GM21367 (cell line): ENCODE measurements around the gene ENSA.
A peak's percentile ranks its signal among the peaks of the same experiment; 100 is the strongest.
"Not testable (repeated sequence)": the region's sequence is repeated elsewhere in the genome, so short reads cannot be mapped to it uniquely, and the experiment has no call there.

Experiments
- ATAC-seq: cut with Tn5 transposase; IDR thresholded peaks from one replicate; pipeline ENCODE4 v1.9.1; 2021; ENCODE audit not compliant: unreplicated experiment

The ENSA gene

DNA sequence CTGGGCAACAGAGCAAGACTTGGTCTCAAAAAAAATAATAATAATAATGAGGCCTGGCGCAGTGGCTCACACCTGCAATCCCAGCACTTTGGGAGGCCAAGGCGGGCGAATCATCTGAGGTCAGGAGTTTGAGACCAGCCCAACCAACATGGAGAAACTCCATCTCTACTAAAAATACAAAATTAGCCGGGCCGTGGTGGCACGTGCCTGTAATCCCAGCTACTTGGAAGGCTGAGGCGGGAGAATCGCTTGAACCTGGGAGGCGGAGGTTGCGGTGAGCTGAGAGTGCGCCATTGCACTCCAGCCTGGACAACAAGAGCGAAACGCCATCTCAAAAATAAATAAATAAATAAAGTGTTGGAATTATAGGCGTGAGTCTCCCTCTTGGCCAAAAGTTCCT lies 47.5 kb downstream of the ENSA start:
- ATAC-seq = not testable (repeated sequence)

DNA sequence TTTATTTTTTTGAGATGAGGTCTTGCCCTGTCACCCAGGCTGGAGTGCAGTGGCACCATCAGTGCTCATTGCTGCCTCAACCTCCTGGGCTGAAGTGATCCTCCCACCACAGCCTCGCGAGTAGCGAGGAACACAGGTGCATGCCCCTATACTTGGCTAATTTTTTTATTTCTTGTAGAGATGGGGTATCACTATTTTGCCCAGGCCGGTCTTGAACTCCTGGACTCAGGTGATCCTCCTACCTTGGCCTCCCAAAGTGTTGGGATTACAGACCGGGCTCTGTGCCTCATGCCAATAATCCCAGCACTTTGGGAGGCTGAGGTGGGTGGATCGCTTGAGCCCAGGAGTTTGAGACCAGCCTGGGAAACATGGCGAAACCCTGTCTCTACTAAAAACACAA lies 48.0 kb downstream of the ENSA start:
- ATAC-seq = not testable (repeated sequence)

DNA sequence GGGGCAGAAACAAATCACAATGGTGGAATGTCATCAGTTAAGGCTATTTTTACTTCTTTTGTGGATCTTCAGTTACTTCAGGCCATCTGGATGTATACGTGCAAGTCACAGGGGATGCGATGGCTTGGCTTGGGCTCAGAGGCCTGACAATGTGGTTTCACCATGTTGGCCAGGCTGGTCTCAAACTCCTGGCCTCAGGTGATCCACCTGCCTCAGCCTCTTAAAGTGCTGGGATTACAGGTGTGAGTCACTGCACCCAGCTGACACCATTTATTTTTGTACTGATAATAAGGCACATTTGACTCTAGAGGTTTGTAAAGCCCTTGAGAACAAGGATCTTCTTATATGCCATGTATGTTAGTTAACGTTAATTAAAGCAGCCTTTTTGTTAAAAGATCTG lies 48.4 kb downstream of the ENSA start:
- not testable (repeated sequence) for ATAC-seq

DNA sequence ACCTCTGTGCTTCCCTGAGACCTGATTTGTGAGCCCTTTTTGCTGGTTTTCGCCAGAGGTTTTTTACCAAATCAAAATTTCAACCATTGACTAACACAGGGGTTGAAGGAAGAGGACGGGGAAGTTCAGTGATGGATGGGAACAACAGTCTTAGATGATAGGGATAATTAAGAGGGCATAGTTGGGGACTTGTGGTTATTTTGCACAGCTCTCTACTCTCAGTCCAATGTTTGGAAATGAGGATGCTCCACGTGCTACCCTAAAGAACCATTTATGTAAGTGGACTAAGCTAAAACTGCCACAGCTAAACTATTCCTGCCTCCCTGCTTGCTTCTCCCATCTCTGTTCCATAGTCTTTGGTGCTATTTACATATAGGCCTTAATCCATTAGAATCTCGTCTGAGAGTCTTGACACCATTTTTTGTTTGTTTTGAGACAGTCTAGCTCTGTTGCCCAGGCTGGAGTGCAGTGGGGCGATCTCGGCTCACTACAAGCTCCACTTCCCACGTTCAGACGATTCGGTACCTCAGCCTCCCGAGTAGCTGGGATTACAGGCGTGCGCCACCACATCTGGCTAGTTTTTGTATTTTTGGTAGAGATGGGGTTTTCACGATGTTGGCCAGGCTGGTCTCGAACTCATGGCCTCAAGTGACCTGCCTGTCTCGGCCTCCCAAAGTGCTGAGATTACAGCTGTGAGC lies 49.3 kb downstream of the ENSA start:
- no peak for ATAC-seq

DNA sequence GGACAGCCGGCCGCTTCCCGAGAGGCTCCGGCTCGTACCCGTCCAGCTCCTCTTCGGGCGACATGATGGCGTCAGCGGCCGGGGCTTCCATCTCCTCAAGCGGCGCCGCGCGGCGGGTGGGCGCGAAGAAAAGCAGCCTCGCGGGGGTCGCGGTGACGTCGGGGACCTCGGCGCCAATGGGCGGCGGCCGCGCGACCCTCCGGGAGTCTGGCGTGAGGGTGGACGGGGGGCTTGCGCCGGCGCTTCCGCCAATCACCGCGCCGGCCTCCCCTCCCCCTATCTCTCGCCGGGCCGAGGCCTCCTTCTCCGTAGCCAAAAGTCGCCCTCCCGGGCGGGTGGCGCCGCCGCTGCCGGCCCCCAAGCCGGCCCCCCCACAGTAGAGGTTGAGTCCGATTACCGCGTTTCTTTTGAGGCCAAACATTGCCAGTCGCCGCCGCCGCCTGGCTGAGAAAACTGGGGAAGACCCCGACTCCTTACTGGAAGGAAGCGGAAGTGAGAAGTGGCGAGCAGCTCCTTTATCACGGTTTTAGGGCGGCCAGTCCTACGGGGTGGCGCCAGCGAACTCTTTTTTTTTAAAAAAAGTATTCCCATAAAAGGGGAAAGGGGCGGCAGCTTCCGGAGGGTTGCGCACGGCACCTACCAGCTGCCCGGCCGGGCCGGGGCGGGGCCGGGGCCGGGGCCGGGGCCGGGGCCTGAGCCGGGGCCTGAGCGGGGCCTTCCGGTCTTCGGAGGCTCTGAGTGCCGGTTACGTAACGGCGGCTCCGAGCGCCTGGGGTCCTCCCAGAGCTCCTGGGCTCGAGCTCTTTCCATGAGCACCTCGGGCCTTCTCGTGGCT lies 50.1 kb downstream of the ENSA start, which contains the start of gene MCL1:
Gene MCL1 (minus strand): TSS at position 501 of the 835 bp plus-strand sequence. CDS start 80 bp downstream, at position 421.
- ATAC-seq = peak; percentile 86

DNA sequence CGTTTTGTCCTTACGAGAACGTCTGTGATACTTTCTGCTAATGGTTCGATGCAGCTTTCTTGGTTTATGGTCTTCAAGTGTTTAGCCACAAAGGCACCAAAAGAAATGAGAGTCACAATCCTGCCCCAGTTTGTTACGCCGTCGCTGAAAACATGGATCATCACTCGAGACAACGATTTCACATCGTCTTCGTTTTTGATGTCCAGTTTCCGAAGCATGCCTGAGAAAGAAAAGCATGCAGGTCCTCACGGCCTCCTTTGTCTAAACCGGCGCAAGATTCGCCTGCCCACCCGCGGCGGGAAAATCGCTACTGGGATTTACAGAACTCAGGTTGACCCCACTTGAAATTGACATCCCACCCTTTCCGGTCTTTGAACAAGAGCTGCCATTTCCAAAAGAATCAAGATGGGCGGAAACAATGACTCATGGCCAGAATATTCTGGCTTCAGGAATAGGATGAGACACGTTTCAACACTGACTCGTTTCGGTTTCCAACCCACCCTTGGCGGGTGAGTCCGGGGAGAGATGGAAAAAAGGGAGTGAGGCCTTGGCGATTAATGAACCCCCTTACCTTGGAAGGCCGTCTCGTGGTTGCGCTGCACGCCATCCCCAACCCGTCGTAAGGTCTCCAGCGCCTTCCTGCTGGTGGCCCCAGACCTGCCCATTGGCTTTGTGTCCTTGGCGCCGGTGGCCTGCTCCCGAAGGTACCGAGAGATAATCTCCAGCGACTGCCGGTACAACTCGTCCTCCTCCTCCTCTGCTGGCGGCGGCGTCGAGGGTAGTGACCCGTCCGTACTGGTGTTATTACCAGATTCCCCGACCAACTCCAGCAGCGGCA lies 50.9 kb downstream of the ENSA start:
- no peak for ATAC-seq

DNA sequence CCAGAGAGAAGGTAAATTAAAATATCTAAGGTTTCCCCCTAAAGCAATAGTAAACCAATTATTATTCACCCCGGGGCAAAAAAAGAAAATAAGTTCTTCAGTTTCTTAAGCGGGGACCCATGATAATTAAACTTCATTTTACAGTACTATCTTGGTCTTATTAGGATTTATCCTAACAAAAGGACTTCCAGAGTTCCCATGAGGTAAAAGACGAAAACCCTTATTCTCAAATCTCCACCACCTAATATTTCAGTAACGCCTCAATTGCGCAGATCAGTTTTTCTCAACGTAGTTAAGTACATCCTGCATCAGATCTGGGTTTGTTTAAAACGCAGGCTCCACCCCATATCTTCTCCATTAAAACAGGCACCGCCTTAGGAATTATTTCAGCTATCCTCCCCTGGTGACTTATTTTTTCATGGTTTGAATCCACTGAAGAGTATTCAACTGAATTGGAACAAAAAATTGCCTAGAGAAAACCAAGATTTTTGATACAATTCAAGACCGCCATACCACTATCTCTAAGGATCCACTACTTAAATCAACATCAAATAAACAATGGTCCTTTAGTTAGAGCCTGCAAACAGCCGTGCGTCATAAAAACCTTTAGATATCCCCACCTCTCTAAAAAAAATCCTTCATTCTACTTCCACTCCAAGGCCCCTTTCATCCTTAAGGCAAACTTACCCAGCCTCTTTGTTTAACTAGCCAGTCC lies 51.7 kb downstream of the ENSA start:
- ATAC-seq = no peak

DNA sequence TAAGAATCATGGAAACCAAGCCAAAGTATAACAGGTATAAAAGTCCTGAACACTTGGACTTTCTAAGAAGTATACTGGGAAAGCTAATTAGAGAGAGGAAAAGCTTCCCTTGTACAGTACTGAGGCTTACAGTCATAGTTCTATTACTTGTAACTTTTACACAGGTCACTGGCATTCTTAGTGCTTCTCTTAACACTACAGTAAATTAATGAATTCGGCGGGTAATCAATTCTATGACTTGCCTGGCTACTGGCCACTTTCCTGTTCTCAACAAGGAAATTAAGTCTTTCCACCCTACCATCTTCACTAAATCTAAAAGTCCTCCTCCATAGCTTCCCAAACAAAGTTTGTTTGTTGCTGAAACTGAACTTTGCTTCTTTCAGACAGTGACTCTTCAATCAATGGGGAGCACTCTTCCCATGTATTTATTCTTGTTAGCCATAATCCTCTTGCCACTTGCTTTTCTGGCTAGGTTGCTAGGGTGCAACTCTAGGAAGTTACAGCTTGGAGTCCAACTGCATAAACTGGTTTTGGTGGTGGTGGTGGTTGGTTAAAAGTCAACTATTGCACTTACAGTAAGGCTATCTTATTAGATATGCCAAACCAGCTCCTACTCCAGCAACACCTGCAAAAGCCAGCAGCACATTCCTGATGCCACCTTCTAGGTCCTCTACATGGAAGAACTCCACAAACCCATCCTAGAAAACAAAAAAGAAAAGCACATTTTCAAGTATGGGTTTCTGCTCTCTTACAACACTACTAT lies 52.4 kb downstream of the ENSA start:
- ATAC-seq = no peak

DNA sequence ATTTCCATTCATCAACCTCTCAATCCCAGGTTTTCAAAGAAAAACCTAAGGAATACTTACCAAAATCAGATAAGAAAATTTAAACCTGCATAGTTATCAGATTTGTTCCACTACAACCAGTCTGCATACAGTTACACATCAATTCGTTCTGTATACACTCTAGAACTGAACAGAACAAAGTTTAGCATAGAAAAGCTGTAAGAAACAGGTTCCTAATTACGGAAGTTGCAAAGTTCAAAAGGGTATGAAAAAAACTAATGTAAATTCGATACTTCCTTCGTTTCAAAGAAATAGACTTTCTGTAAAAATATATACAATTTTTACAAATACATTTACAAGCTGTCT lies 53.1 kb downstream of the ENSA start:
- no peak for ATAC-seq

DNA sequence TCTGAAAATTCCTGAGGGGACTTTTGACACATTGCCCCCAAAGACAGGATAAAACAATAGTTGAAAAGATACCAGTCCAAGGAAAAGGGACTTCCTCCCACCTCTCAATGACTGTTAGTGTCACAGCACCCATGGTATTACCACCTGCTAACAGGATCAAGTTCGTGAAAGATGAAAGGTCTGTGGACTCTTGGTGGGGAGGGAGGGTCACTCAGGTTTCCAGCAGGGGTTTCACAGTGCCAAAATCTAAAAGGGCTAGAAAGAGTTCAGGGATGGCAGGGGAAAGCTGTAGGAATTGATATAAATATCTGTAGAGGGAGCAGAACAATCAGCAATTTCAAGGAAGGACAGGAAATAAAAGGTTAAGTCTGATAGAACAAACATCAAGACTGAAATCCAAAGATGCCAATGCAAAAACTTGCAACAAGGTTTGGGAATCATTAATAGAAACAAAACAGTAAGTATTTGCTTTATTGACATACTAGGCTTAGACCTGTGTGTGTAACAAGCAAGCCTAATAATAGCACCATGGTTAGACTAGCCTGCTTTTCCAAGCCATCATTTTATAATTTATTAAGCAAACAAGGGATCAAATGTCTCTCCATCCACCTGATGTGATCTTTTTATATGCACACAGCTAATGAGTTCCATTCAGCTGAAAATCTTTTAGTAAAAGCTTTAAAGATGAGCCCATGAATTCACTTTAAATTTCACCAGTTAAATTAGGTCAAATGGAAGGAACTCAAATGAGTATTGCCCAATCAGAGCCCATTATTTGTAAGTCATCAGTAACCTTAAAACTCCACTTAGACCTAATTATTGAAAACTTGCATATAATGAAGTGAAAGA lies 53.7 kb downstream of the ENSA start:
- no peak for ATAC-seq

DNA sequence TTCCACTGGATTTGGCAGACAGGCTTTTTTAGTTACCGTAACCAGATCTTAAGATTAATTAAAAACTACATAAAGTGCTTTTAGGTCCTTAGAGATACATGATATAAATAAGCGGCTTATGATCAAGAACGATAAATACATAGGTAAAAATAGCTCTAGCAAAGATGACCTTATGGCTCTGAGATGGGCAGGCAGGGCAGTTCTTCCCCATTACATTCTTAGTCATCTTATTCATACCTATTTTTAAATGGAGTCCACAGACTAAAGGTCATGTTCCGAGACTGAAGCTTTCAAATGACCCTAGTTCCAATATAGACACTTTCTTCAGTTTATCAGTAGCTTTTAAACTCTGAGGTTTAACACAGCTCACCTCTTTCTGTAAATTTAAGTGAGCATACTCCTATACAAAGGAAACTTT lies 54.3 kb downstream of the ENSA start:
- ATAC-seq = no peak

DNA sequence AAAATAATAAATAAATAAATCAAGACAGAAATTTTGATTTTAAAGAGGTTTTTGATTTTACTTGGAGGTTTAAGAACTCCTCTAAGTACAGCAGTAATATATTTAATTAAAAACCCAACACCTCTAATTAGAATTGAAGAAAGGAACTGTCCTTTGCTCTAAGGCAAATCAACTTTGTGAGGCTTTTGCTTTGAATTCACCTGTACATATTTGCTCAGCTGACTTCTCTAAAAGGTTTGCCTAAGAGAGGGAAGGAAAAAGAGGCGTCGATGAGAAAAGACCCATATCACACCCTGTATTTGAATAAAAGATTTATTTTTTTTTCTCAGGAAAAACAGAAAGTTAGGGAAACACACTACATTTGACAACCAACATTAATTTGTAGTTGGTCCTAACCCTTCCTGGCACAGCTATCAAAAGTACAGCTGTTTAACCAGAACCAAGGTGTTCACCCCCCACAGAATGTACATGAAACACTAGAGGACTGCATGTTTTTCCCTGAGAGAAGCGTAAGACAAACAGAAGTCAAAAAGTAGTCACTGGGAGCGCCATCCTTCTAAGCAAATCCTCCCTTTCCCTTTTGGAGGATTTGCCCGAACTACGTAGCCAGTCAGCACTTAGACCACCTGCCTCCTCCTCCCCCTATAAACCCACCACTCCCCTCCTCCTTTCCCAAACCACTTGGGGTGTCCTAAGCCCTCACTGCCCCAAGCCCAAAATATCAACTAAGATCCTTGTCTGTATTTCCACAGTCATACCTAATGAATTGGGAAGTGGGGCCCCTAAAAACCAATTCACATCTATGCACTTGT lies 54.9 kb downstream of the ENSA start:
- ATAC-seq = no peak

DNA sequence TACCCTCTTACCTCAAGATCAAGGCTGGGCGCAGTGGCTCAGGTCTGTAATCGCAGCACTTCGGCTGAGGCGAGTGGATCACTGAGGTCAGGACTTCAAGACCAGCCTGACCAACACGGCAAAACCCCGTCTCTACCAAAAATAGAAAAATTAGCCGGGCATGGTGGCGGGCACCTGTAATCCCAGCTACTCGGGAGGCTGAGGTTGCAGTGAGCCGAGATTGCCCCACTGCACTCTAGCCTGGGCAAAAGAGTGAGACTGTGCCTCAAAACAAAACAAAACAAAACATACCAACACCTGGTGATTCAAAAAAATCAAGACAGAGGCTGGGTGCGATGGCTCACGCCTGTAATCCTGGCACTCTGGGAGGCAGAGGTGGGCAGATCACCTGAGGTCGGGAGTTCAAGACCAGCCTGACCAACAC lies 55.8 kb downstream of the ENSA start:
- ATAC-seq = not testable (repeated sequence)

DNA sequence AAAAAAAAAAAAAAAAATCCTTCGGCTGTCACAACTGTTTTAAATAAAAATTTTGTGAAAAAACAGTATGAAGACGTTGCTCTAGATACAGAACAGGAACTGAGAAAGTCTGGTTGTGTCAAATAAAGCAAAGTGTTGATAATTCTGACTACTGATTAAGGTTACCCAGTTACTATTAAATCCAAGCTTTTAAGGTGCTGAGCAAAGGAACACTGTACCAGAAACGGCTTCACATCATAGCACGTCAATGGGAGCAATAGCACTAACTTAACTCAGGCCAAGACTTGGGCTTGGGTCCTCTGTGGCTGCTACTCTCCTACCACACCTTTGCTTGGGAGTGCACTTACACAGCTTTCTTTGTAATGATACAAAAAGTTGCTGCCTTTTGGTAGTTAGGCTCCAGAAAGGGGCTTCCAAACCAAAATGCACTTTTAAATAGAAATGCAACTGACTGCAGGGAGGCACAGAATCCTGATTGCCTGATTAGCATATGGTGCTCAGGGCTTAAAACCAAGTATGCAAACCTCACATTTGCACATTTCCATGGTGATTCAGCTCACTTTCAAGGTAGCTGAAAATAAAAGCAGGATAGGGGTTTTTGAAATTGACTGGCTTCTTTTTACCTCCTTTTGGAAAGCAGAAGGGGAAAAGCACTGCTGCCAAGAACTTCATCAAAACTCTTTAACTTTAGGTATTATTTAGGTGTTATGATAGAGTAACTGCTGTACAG lies 56.3 kb downstream of the ENSA start:
- ATAC-seq = no peak
